HG03097 (cell line): ENCODE data around the gene TMEM100.
A peak's percentile ranks its signal among the peaks of the same experiment; 100 is the strongest.

Experiments used
- ATAC-seq: cut with Tn5 transposase; IDR thresholded peaks from one replicate; pipeline ENCODE4 v1.9.1; 2021; ENCODE audit not compliant: unreplicated experiment, low FRiP score

Gene TMEM100, protein sequence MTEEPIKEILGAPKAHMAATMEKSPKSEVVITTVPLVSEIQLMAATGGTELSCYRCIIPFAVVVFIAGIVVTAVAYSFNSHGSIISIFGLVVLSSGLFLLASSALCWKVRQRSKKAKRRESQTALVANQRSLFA

DNA sequence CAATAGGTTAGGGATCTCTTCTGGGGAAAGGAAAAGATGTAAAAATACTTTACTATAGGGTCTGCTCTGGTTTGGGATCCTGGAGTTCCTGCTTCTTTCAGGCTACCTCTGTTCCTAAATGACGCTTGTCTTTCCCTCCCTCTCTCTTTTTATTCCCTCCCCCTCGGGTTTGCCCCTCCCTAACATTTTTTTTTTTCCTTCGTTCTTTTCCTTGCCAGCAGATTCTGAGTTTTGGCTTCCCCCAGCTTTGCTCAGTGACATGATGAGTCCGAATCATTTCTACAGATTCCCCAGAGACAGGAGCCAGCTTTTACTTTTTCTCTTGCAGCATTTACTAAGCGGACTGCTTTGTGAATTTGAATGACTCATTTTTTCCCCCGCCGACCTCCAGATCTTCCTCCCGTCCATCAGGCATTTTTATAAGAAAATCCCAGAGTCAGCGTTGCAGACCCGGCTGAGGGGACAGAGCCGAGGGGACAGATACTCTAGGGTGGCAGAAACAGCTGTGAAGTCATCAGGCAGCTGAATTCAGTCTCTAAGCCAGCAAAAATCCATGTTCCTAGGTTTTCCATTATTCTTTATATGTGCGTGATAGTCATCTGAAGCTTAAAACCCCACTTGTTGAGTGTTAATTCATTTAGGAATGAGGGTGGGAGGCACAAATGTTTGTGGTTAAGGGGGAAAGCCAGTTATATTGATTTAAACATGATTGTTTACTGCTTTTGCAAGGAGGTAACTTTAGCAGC is at the start of gene TMEM100:
TMEM100 (minus strand) TSS at position 123 of the 746 bp plus-strand sequence. CDS start 1,794 bp downstream, outside the sequence.
- ATAC-seq, result no peak

GRCh38 chr17:55772086-55772485 is 49.4 kb upstream of the TMEM100 start:
- no peak for ATAC-seq

- no peak for ATAC-seq
Measured at GRCh38 chr17:55770196-55770870, 47.7 kb upstream of the TMEM100 start.

- no peak for ATAC-seq
Measured at GRCh38 chr17:55769625-55770000, 46.9 kb upstream of the TMEM100 start.

GRCh38 chr17:55768936-55769624 is 46.4 kb upstream of the TMEM100 start:
- ATAC-seq, result no peak

DNA sequence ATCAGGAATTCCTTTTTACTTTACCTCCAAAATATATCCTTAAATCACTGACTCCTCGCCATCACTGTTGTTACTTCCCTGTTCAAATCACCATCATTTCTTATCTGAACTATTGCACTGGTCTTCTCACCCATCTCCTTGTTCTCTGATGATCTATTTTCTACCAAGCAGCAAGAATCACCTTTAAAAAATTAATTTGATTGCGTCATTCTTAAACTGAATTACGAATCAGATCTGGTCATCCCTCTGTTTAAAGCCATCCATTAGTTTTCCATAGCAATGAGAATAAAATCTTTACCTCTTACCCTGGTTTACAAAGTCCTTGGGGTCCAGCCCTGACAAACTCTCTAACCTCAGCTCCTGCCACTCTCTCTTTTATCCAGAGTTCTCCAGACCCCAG is 42.8 kb upstream of the TMEM100 start:
- no peak for ATAC-seq

DNA sequence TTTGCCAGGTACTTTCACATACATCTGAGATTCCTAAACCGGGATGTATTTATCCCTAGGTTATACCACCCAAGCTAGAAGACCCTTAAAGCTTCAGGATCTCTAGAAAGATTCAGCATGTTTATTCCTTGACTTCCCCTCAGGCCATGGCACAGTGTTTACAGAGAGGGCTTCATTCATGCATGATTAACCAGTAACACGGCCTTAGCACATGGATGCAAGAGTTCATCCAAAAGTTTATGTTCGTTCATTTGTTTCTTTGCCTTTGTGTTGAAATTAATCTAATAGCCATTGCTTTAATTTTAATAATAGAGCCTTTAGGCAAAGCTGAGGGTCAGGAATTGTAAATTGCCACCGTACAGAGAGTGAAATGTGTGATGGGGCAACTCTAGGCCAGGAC is 41.9 kb upstream of the TMEM100 start:
- no peak for ATAC-seq

GRCh38 chr17:55763856-55764255 is 41.2 kb upstream of the TMEM100 start:
- ATAC-seq, result no peak

- no peak for ATAC-seq
Measured at GRCh38 chr17:55762086-55762858, 39.6 kb upstream of the TMEM100 start.

GRCh38 chr17:55760643-55761355 is 38.1 kb upstream of the TMEM100 start:
- ATAC-seq, result no peak

GRCh38 chr17:55758171-55758570 is 35.5 kb upstream of the TMEM100 start:
- no peak for ATAC-seq

DNA sequence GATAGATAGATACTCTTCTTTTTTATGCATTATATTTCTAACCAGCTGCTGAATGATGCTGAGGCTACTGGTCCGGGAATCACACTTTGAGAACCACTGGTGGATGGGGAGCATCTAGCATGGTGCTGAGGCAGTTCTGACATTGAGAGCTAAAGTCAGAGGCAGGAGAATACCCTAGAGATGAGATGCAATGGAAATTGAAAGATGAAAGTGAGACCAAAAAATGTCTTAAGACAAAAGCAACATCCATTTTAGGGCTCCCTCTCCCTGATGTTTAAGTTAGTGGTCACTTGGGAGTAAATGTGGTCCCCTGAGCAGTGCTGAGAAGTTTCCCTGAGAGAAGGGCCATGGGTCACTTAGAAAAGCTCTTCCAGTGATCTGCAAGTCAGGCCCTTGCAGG is 35.0 kb upstream of the TMEM100 start:
- ATAC-seq, result no peak

DNA sequence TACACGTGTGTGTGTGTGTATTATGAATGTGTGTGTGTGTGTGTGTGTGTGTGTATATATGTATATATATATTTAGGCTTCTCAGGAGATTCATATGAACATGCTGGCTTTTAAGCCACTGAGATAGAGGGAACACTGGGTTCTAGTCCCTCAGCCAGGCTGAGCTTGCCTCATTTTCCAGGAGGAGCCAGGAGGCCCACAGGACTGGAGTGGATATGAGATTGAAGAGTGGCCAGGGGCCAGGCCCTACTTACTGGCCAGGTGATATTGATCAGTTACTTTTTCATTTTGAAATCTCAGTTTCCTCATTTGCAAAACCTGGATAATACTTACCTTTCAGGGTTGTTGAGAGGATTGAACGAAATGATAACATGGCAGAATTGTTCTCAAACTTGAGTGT is 34.0 kb upstream of the TMEM100 start:
- ATAC-seq, result no peak

GRCh38 chr17:55751720-55752250 is 29.1 kb upstream of the TMEM100 start:
- no peak for ATAC-seq

DNA sequence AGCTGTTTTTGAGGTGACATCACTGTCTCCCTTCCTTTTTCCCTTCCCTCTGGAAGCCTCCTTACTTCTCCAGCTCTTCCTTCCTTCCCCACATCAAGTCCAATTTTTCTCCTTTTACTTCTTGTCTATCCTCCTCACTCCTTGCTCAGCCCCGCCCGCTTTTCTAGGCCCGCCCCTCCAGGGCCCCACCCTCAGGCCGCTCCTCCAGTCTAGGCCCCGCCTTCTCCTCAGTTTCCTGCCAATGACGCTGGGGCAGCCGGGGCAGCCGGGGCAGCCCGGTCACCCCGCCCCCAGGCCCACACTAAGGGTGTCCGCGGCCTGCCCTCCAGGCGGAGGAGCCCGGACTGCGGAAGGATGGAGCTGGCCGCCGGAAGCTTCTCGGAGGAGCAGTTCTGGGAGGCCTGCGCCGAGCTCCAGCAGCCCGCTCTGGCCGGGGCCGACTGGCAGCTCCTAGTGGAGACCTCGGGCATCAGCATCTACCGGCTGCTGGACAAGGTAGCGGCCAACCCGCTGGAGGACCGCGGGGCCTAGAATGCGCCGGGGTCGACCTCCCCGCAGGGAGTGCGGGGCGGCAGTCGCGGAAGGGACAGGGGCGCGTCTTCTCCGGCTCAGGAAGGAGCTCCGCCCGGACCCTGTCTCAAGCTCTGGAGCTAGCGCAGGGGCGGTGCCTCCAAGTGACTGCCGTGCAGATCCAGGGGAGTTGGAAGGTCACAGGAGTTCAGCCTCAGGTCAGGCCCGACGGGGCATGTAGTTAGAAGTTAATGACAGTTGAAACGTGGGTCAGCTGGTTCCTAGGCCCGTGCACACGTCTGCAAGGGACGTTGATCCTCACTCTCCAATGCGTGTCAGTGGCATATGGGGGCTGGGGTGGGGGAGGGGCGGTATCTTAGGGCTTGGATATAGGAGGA is 28.3 kb upstream of the TMEM100 start, which contains the start of gene PCTP:
PCTP (plus strand) TSS at position 302 of the 908 bp plus-strand sequence; CDS start at position 355, 53 bp downstream.
- peak; percentile 100 for ATAC-seq

DNA sequence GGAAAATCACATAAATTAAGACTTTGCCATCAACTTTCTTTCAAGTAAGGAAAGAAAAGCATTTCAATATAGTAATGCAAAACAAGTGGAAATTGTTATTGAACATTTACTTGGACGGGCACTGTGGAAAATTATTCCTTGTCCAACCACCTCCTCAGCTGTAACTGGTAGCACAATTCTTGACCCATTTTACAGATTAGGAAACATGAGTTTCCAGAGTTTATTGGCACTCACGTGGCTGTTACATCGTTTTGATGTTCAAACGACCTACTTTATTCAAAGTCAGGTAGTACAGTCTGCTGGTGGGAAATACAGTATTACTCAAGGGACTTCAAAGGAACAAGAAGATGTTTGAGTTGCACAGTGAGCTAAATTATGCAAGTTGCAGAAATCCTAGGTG is 27.3 kb upstream of the TMEM100 start:
- no peak for ATAC-seq

DNA sequence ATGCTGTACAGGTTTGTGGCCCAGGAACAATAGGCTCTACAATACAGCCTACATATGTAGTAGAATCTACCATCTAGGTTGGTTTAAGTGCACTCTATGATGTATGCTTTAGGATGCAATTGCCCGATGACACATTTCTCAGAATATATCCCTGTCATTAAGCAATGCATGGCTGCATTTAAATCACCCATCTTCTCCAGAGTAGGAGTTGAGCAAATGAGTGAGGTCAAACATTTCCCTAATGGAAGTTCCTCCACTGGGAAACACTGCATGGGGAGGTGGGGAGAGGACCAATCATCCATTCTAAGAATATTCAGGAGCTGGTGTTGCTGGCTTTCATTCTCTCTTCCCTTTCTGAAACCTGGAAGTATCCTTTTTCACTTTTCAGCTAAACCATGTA is 26.2 kb upstream of the TMEM100 start:
- ATAC-seq, result no peak

GRCh38 chr17:55747209-55747608 is 24.5 kb upstream of the TMEM100 start:
- no peak for ATAC-seq

DNA sequence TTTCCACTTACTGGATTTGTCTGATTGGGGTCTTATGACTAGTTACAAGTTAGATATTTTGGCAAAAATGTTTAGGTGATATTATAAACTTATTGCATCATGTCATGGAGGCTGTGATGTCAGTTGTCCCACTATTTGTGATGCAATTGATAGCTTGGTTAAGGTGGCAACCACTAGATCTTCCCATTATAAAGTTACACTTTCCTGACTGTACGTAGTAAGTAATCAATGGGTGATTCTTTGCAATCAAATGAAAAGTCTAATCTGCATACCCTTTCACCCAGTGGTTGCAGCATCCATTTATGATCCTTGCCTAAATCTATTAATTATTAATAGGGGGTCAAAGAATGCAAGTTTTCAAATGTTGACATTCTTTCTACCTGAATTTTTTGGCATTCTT is 23.8 kb upstream of the TMEM100 start:
- ATAC-seq, result no peak
